LNCAP (cell line): ENCODE measurements around the gene C11orf97.

Source experiments
- CTCF ChIP-seq: fragments of 450-650 bp; IDR thresholded peaks from 2 replicates; pipeline ENCODE4 v1.5.1; 2017; ENCODE audit warnings: mild to moderate bottlenecking

The C11orf97 gene

GRCh38 chr11:94567181-94567670 lies 55.0 kb downstream of the C11orf97 start, which contains the start of gene PIWIL4:
TSS of gene PIWIL4 (plus strand) at chr11:94567368. CDS start at chr11:94567519, 151 bp downstream.
- no peak for TF ChIP-seq CTCF

- TF ChIP-seq CTCF: no peak
Measured at GRCh38 chr11:94568200-94568599, 55.9 kb downstream of the C11orf97 start.

- no peak for TF ChIP-seq CTCF
Measured at GRCh38 chr11:94568717-94569116, 56.5 kb downstream of the C11orf97 start.

GRCh38 chr11:94574193-94574961 lies 62.1 kb downstream of the C11orf97 start:
- no peak for TF ChIP-seq CTCF

- TF ChIP-seq CTCF: no peak
Measured at GRCh38 chr11:94576306-94576705, 64.0 kb downstream of the C11orf97 start.

- no peak for TF ChIP-seq CTCF
Measured at GRCh38 chr11:94577841-94578240, 65.6 kb downstream of the C11orf97 start.
